Pancreas (tissue), 10 donors: Measurements from ENCODE around the gene NRCAM. TPM values are rescaled to one million over a fixed set of nuclear protein-coding genes. Genes with fewer than 3 reads are reported as not detected.
A peak's percentile ranks its signal among the peaks of the same experiment; 100 is the strongest.

Experiments
- ATAC-seq, 4 donors: fragments of 200-7000 bp; cut with Tn5 transposase; one replicate each; pipeline versions ENCODE4 v1.8.0 to v1.9.1; 2020; ENCODE audit warnings: mild to moderate bottlenecking in 4 of 4, moderate library complexity in 4 of 4
- DNase-seq, 6 donors: peaks; one replicate each; pipeline ENCODE4 v3.0.0-alpha.2; 2020
- FAIRE-seq: peaks from 2 replicates; lab custom pipeline; 2012; peaks lifted over from hg19 to GRCh38; lab: Jason Lieb, UNC
- H3K27ac ChIP-seq, 4 donors: fragments of 200-600 bp; sonication (generic); 1 replicate in 3 of 4; 2 replicates in 1 of 4; pipeline versions ENCODE4 v1.5.0 to v1.8.0; 2020
- H3K27me3 ChIP-seq, 4 donors: fragments of 200-600 bp; one replicate each; pipeline ENCODE4 v1.8.0; 2021
- H3K36me3 ChIP-seq, 3 donors: fragments of 200-600 bp; sonication (generic) in 1 of 3; one replicate each; pipeline versions ENCODE4 v1.5.0 to v1.8.0; 2020 to 2021
- H3K4me1 ChIP-seq, 3 donors: fragments of 200-600 bp; one replicate each; pipeline ENCODE4 v1.8.0; 2021
- H3K4me3 ChIP-seq, 4 donors: fragments of 200-600 bp; sonication (generic) in 2 of 4; one replicate each; pipeline versions ENCODE4 v1.5.0 to v1.8.0; 2020 to 2021
- H3K9me3 ChIP-seq, 4 donors: fragments of 200-600 bp; one replicate each; pipeline ENCODE4 v1.8.0; 2021
- CTCF ChIP-seq, 4 donors: fragments of 200-600 bp; sonication (generic) in 3 of 4; IDR thresholded peaks; one replicate each; pipeline versions ENCODE4 v1.5.0 to v1.8.0; 2021; ENCODE audit warnings: antibody characterized with exemption in 4 of 4
- WGBS, 2 donors: extraction: QIAGEN DNeasy Blood & Tissue Kit; methylation state at CpG; one replicate each; pipeline ENCODE4 v1.1.7; 2013; 5-methylcytosine and 5-hydroxymethylcytosine counted together
- intact Hi-C, 3 donors: fragments of 100-400 bp; cut with DNase I; formaldehyde crosslinking; loops; one replicate each; pipeline versions ENCODE4 v1.11.1 to v1.14.2; 2022
- polyA plus RNA-seq, 2 donors: library from polyadenylated mRNA; stranded (reverse); fragments of 200-250 nt; gene quantifications; one replicate each; pipeline ENCODE4 v1.2.3, GENCODE V29; 2013
- total RNA-seq, 6 donors: library from RNA; stranded (reverse); fragmentation: NEBNext Ultra II Directional in 4 of 6; extraction: Animal tissue kit (Norgen Biotek cat#: 25700) in 4 of 6; gene quantifications; one replicate each; pipeline versions ENCODE4 v1.2.1 to v1.2.4, GENCODE V29; 2021 to 2023
- donor health status: healthy with polysubstance abuse.
- donor health status: DM: no; HTN: no; CAD: no; lungs with moderate emphysema.
- donor health status: DM: no; HTN: no; CAD: no.
- donor health status: control.
- donor health status: control.
- donor health status: Bipolar disorder and iron deficiency.
- donor health status: DM: yes; HTN: yes; CAD: no.
- donor health status: DM: no; HTN: no; CAD: no.
- donor health status: DM: no; HTN: no; CAD: no.
- donor health status: DM: yes; HTN: yes; CAD: no.

NRCAM gene
- total and polyA plus RNA-seq, 8 donors, result 14.1 to 53.6 (median 40.4) TPM

DNA sequence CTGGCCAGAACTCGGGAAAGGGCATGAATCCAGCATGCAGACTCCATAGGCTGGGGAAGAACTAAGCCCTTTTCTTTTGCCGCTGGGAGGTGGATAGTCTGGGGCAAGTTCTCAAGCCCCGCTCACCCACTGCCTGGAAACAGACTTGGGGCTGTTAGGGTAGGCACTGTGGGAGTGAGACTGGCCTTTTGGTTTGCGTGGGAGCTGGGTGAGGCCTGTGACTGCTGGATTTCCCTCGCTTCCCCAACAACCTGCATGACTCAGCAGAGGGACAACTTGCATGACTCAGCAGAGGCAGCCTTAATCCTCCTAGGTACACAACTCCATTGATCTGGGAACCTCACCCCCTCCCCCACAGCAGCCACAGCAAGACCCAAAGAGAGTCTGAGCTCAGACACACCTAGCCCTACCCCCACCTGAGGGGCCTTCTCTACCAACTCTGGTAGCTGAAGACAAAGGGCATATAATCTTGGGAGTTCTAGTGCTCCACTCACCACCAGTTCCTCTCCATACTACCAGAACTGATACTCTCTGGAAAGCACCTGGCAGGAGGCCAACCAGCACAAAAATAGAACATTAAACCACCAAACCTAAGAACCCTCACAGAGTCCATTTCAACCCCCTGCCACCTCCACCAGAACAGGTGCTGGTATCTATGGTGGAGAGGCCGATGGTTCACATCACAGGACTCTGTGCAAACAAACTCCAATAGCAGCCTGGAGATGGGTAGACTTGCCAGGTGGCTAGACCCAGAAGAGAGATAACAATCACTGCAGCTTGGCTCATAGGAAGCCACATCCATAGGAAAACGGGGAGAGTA is 244.6 kb downstream of the NRCAM start:
- H3K27me3 ChIP-seq, result no peaks in the 10 kb centered on the region
- WGBS, 2 donors, result 85 to 86% methylated on average over 7 of the region's 7 CpGs
- H3K4me1 ChIP-seq, result peaks cover 0 to 4% (median 0%) of the 10 kb centered on the region in 3 donors
- FAIRE-seq, result no peak
- intact Hi-C loops, result no loop called here
- H3K9me3 ChIP-seq, result no peaks in the 10 kb centered on the region
- H3K36me3 ChIP-seq, result no peaks in the 10 kb centered on the region
- peak in 3 of 6 donors; percentile 19 to 58 (median 37) for DNase-seq
- no peak overlapping the region for H3K4me3 ChIP-seq
- H3K27ac ChIP-seq, result no peak overlapping the region
- peak in 3 of 4 donors; percentile 17 to 66 (median 38) for ATAC-seq
- no peak for TF ChIP-seq CTCF (IDR thresholded peaks at IDR 0.05)

DNA sequence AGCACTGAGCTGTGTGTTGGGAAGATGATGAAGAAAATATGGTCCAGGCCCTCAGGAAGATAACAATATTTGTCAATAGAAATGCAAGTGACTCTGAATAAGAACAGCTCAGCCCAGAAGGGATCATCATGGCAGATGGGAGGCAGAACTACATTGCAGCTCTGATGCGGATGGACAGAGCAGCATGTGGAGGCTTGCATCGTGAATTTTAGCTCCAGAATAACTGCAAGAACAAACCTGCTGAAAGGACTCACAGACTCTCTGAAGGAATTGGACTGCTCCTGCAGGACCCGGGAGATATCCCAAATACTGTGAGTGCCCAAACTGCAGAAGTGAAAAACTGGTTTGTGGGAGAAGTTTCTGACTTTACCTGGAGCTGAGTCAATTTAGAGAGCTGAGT is 245.4 kb downstream of the NRCAM start:
- DNase-seq, result no peak
- Histone ChIP-seq H3K4me3 (no peak overlapping the region), H3K9me3 (no peaks in the 10 kb centered on the region), H3K4me1 (peaks cover 0 to 4% (median 0%) of the 10 kb centered on the region in 3 donors), H3K36me3 (no peaks in the 10 kb centered on the region), H3K27me3 (no peaks in the 10 kb centered on the region), H3K27ac (no peak overlapping the region)
- FAIRE-seq, result no peak
- ATAC-seq, result no peak
- TF ChIP-seq CTCF (IDR thresholded peaks at IDR 0.05), result no peak
- intact Hi-C loops, result no loop called here
- 97 to 98% methylated on average over 3 of the region's 3 CpGs for WGBS, 2 donors

GRCh38 chr7:108205311-108205710 is 250.9 kb downstream of the NRCAM start:
- ATAC-seq (no peak), FAIRE-seq (no peak), DNase-seq (no peak)
- intact Hi-C loops, result no loop called here
- Histone ChIP-seq H3K27ac (no peak overlapping the region), H3K4me1 (no peaks in the 10 kb centered on the region), H3K9me3 (no peaks in the 10 kb centered on the region), H3K27me3 (no peaks in the 10 kb centered on the region), H3K4me3 (no peak overlapping the region), H3K36me3 (no peaks in the 10 kb centered on the region)
- TF ChIP-seq CTCF (IDR thresholded peaks at IDR 0.05), result no peak

DNA sequence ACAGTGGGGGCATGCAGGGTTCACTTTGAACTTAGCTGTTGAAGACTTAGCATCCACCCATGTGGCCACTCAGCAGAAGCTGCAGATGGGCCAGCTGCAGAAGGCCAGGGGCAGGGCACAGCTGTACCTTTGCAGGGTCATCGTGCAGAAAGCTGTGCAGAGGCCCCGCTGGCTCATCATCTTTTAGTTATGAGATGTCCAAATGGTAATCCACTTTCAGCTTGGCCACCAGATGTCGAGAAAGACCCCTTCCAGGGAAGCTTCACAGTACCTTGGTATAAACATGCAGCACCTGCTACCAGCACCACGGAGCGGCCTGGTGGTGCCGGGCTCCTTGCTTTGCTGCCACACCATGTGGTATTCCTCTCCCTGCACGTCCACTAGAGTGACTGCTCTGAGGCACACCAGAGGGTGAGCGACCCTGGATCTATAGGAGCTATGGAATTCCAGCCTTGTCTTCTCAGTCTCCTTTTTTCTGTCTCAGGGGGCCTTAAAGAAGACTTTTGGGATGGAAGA is 251.9 kb downstream of the NRCAM start:
- no peaks in the 10 kb centered on the region for H3K36me3 ChIP-seq
- no peaks in the 10 kb centered on the region for H3K9me3 ChIP-seq
- H3K27me3 ChIP-seq, result no peaks in the 10 kb centered on the region
- 93 to 94% methylated on average over 8 of the region's 8 CpGs for WGBS, 2 donors
- no peaks in the 10 kb centered on the region for H3K4me1 ChIP-seq
- no peak for TF ChIP-seq CTCF (IDR thresholded peaks at IDR 0.05)
- ATAC-seq, result no peak
- DNase-seq, result no peak
- intact Hi-C loops, result no loop called here
- no peak overlapping the region for H3K27ac ChIP-seq
- no peak overlapping the region for H3K4me3 ChIP-seq
- no peak for FAIRE-seq

DNA sequence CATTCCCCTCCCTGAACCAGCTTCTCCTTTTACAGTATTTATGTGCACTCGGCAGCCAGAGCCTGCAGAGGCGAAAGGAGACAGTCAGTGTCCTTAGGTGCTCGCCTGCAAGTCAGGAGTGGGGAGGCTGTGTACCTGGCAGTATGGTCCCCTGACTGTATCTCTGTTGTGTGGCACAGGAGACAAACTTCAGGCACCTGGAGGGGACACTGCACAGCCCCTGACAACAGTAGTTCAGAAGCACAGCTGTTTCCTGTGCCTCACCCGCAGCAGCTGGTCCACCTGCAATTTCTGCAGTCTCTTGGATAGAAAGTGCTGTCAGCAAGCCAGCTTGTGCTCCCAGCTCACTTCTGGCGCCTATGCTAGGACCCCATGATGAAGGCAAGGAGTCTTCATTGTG is 252.7 kb downstream of the NRCAM start:
- FAIRE-seq (no peak), ATAC-seq (peak in 1 of 4 donors; percentile 11), DNase-seq (no peak)
- no peak overlapping the region for H3K27ac ChIP-seq
- H3K36me3 ChIP-seq, result no peaks in the 10 kb centered on the region
- 80% methylated on average over 5 of the region's 5 CpGs for WGBS, 2 donors
- no peak overlapping the region for H3K4me3 ChIP-seq
- intact Hi-C loops, result no loop called here
- no peaks in the 10 kb centered on the region for H3K27me3 ChIP-seq
- no peaks in the 10 kb centered on the region for H3K4me1 ChIP-seq
- no peak for TF ChIP-seq CTCF (IDR thresholded peaks at IDR 0.05)
- no peaks in the 10 kb centered on the region for H3K9me3 ChIP-seq
